ENCODE results near the gene TBC1D22A. TPM values are rescaled to one million over a fixed set of nuclear protein-coding genes. Genes with fewer than 3 reads are reported as not detected.

Gene TBC1D22A
- total and polyA plus RNA-seq, 11 donors: 9.4 to 30.7 (median 18.6) TPM

GRCh38 chr22:46942799-46943785 is 180.6 kb downstream of the TBC1D22A start:
- peak; percentile 82 to 95 (median 85) for ATAC-seq
- peak; percentile 54 to 76 (median 68) for DNase-seq
- Histone ChIP-seq H3K9me3 (no peaks in the 10 kb centered on the region), H3K27ac (peak overlapping the region; percentile 61 to 90 (median 78)), H3K4me1 (peaks cover 0 to 18% (median 5%) of the 10 kb centered on the region in 12 donors), H3K36me3 (no peaks in the 10 kb centered on the region), H3K4me3 (peak overlapping the region in 9 of 12 donors; percentile 15 to 44 (median 23)), H3K27me3 (no peaks in the 10 kb centered on the region)
- WGBS, 4 donors: 63 to 78% (median 73%) methylated on average over 22 of the region's 22 CpGs
- TF ChIP-seq POLR2A (IDR thresholded peaks at IDR 0.05) (no peak), CTCF (IDR thresholded peaks at IDR 0.05) (no peak)
- intact Hi-C loops (cut with DNase I): loop anchor here in 2 of 10 donors (2.0 to 10.0 kb wide), 3 partner anchors 28 to 98 kb away; no protein-coding TSS in a partner anchor

- peaks cover 0 to 18% (median 5%) of the 10 kb centered on the region in 12 donors for H3K4me1 ChIP-seq
- no peak for ATAC-seq
- TF ChIP-seq CTCF (IDR thresholded peaks at IDR 0.05) (no peak), POLR2A (IDR thresholded peaks at IDR 0.05) (no peak)
- H3K27me3 ChIP-seq: no peaks in the 10 kb centered on the region
- H3K4me3 ChIP-seq: no peak overlapping the region
- DNase-seq: no peak
- peaks cover 0 to 14% (median 0%) of the 10 kb centered on the region in 9 donors for H3K36me3 ChIP-seq
- intact Hi-C loops (cut with DNase I): loop anchor here in 1 of 10 donors (10.0 kb wide), 2 partner anchors 59 to 101 kb away; no protein-coding TSS in a partner anchor
- no peak overlapping the region for H3K27ac ChIP-seq
- no peaks in the 10 kb centered on the region for H3K9me3 ChIP-seq
- WGBS, 4 donors: 89 to 90% (median 90%) methylated on average over 7 of the region's 7 CpGs
Measured at GRCh38 chr22:46945481-46945880, 183.0 kb downstream of the TBC1D22A start.

GRCh38 chr22:46946383-46946962 is 184.0 kb downstream of the TBC1D22A start:
- TF ChIP-seq CTCF (IDR thresholded peaks at IDR 0.05): no peak
- no peak for TF ChIP-seq POLR2A (IDR thresholded peaks at IDR 0.05)
- WGBS, 4 donors: 92 to 99% (median 97%) methylated on average over 6 to 7 of the region's 7 CpGs
- intact Hi-C loops (cut with DNase I): loop anchor here in 1 of 10 donors (10.0 kb wide), 2 partner anchors 58 to 102 kb away; no protein-coding TSS in a partner anchor
- Histone ChIP-seq H3K4me3 (no peak overlapping the region), H3K27me3 (no peaks in the 10 kb centered on the region), H3K36me3 (peaks cover 0 to 21% (median 0%) of the 10 kb centered on the region in 9 donors), H3K4me1 (peaks cover 0 to 18% (median 5%) of the 10 kb centered on the region in 12 donors), H3K9me3 (no peaks in the 10 kb centered on the region), H3K27ac (no peak overlapping the region)
- no peak for ATAC-seq
- DNase-seq: no peak

All from heart left ventricle (tissue), 16 donors.